ENCODE results near the gene FBN2. TPM values are rescaled to one million over a fixed set of nuclear protein-coding genes. Genes with fewer than 3 reads are reported as not detected.

The FBN2 gene
- total RNA-seq, 1 donor from 2014 or later, result not detected

- H3K4me3 Mint-ChIP-seq, result no peak overlapping the region
- no peak overlapping the region for H3K27ac Mint-ChIP-seq
- no peaks in the 10 kb centered on the region for H3K36me3 Mint-ChIP-seq (ENCODE audit: low read depth)
- intact Hi-C loops (cut with micrococcal nuclease), result no loop called here
- H3K4me1 Mint-ChIP-seq (ENCODE audit: low read depth), result no peaks in the 10 kb centered on the region
- DNase-seq (ENCODE audit: low spot score), result no peak
- no peaks in the 10 kb centered on the region for H3K9me3 Mint-ChIP-seq
- H3K27me3 Mint-ChIP-seq (ENCODE audit: insufficient read depth), result no peaks in the 10 kb centered on the region
Observed at GRCh38 chr5:128276537-128277216, 261.4 kb downstream of the FBN2 start.

GRCh38 chr5:128274441-128274840, 263.6 kb downstream of the FBN2 start:
- Mint-ChIP-seq H3K27me3 (ENCODE audit: insufficient read depth) (no peaks in the 10 kb centered on the region), H3K27ac (no peak overlapping the region), H3K4me1 (ENCODE audit: low read depth) (no peaks in the 10 kb centered on the region), H3K9me3 (no peaks in the 10 kb centered on the region), H3K36me3 (ENCODE audit: low read depth) (no peaks in the 10 kb centered on the region), H3K4me3 (no peak overlapping the region)
- no peak for DNase-seq (ENCODE audit: low spot score)
- intact Hi-C loops (cut with micrococcal nuclease), result no loop called here

- Mint-ChIP-seq H3K36me3 (ENCODE audit: low read depth) (no peaks in the 10 kb centered on the region), H3K4me3 (no peak overlapping the region), H3K4me1 (ENCODE audit: low read depth) (no peaks in the 10 kb centered on the region), H3K27ac (no peak overlapping the region), H3K27me3 (ENCODE audit: insufficient read depth) (no peaks in the 10 kb centered on the region), H3K9me3 (no peaks in the 10 kb centered on the region)
- DNase-seq (ENCODE audit: low spot score), result no peak
- intact Hi-C loops (cut with micrococcal nuclease), result no loop called here
Observed at GRCh38 chr5:128273736-128274135, 264.3 kb downstream of the FBN2 start.

GRCh38 chr5:128271859-128272464, 266.1 kb downstream of the FBN2 start:
- H3K36me3 Mint-ChIP-seq (ENCODE audit: low read depth), result no peaks in the 10 kb centered on the region
- no peak overlapping the region for H3K27ac Mint-ChIP-seq
- H3K4me3 Mint-ChIP-seq, result no peak overlapping the region
- no peaks in the 10 kb centered on the region for H3K9me3 Mint-ChIP-seq
- no peak for DNase-seq (ENCODE audit: low spot score)
- H3K4me1 Mint-ChIP-seq (ENCODE audit: low read depth), result no peaks in the 10 kb centered on the region
- intact Hi-C loops (cut with micrococcal nuclease), result no loop called here
- H3K27me3 Mint-ChIP-seq (ENCODE audit: insufficient read depth), result no peaks in the 10 kb centered on the region

- no peak for DNase-seq (ENCODE audit: low spot score)
- no peaks in the 10 kb centered on the region for H3K4me1 Mint-ChIP-seq (ENCODE audit: low read depth)
- H3K27ac Mint-ChIP-seq, result no peak overlapping the region
- no peaks in the 10 kb centered on the region for H3K9me3 Mint-ChIP-seq
- H3K27me3 Mint-ChIP-seq (ENCODE audit: insufficient read depth), result no peaks in the 10 kb centered on the region
- intact Hi-C loops (cut with micrococcal nuclease), result no loop called here
- H3K4me3 Mint-ChIP-seq, result no peak overlapping the region
- no peaks in the 10 kb centered on the region for H3K36me3 Mint-ChIP-seq (ENCODE audit: low read depth)
Observed at GRCh38 chr5:128271071-128271470, 267.0 kb downstream of the FBN2 start.

- H3K36me3 Mint-ChIP-seq (ENCODE audit: low read depth), result no peaks in the 10 kb centered on the region
- no peak overlapping the region for H3K27ac Mint-ChIP-seq
- intact Hi-C loops (cut with micrococcal nuclease), result no loop called here
- no peaks in the 10 kb centered on the region for H3K9me3 Mint-ChIP-seq
- H3K4me1 Mint-ChIP-seq (ENCODE audit: low read depth), result no peaks in the 10 kb centered on the region
- no peaks in the 10 kb centered on the region for H3K27me3 Mint-ChIP-seq (ENCODE audit: insufficient read depth)
- DNase-seq (ENCODE audit: low spot score), result no peak
- H3K4me3 Mint-ChIP-seq, result no peak overlapping the region
Observed at GRCh38 chr5:128264564-128265360, 273.3 kb downstream of the FBN2 start.

- H3K4me1 Mint-ChIP-seq (ENCODE audit: low read depth), result no peaks in the 10 kb centered on the region
- no peaks in the 10 kb centered on the region for H3K27me3 Mint-ChIP-seq (ENCODE audit: insufficient read depth)
- H3K27ac Mint-ChIP-seq, result no peak overlapping the region
- no peaks in the 10 kb centered on the region for H3K9me3 Mint-ChIP-seq
- no peak overlapping the region for H3K4me3 Mint-ChIP-seq
- intact Hi-C loops (cut with micrococcal nuclease), result no loop called here
- no peak for DNase-seq (ENCODE audit: low spot score)
- H3K36me3 Mint-ChIP-seq (ENCODE audit: low read depth), result no peaks in the 10 kb centered on the region
Observed at GRCh38 chr5:128263357-128263756, 274.7 kb downstream of the FBN2 start.

GRCh38 chr5:128262911-128263310, 275.1 kb downstream of the FBN2 start:
- Mint-ChIP-seq H3K4me1 (ENCODE audit: low read depth) (no peaks in the 10 kb centered on the region), H3K27ac (no peak overlapping the region), H3K36me3 (ENCODE audit: low read depth) (no peaks in the 10 kb centered on the region), H3K4me3 (no peak overlapping the region), H3K27me3 (ENCODE audit: insufficient read depth) (no peaks in the 10 kb centered on the region), H3K9me3 (no peaks in the 10 kb centered on the region)
- intact Hi-C loops (cut with micrococcal nuclease), result no loop called here
- no peak for DNase-seq (ENCODE audit: low spot score)

- H3K9me3 Mint-ChIP-seq, result no peaks in the 10 kb centered on the region
- H3K4me1 Mint-ChIP-seq (ENCODE audit: low read depth), result no peaks in the 10 kb centered on the region
- intact Hi-C loops (cut with micrococcal nuclease), result no loop called here
- H3K4me3 Mint-ChIP-seq, result no peak overlapping the region
- DNase-seq (ENCODE audit: low spot score), result no peak
- no peaks in the 10 kb centered on the region for H3K36me3 Mint-ChIP-seq (ENCODE audit: low read depth)
- no peaks in the 10 kb centered on the region for H3K27me3 Mint-ChIP-seq (ENCODE audit: insufficient read depth)
- H3K27ac Mint-ChIP-seq, result no peak overlapping the region
Observed at GRCh38 chr5:128259607-128260021, 278.4 kb downstream of the FBN2 start.

GRCh38 chr5:128258372-128258771, 279.7 kb downstream of the FBN2 start:
- no peak overlapping the region for H3K27ac Mint-ChIP-seq
- no peaks in the 10 kb centered on the region for H3K4me1 Mint-ChIP-seq (ENCODE audit: low read depth)
- intact Hi-C loops (cut with micrococcal nuclease), result no loop called here
- no peaks in the 10 kb centered on the region for H3K9me3 Mint-ChIP-seq
- DNase-seq (ENCODE audit: low spot score), result no peak
- H3K4me3 Mint-ChIP-seq, result no peak overlapping the region
- no peaks in the 10 kb centered on the region for H3K27me3 Mint-ChIP-seq (ENCODE audit: insufficient read depth)
- no peaks in the 10 kb centered on the region for H3K36me3 Mint-ChIP-seq (ENCODE audit: low read depth)

- intact Hi-C loops (cut with micrococcal nuclease), result no loop called here
- no peak overlapping the region for H3K27ac Mint-ChIP-seq
- no peaks in the 10 kb centered on the region for H3K4me1 Mint-ChIP-seq (ENCODE audit: low read depth)
- no peaks in the 10 kb centered on the region for H3K36me3 Mint-ChIP-seq (ENCODE audit: low read depth)
- H3K9me3 Mint-ChIP-seq, result no peaks in the 10 kb centered on the region
- DNase-seq (ENCODE audit: low spot score), result no peak
- H3K27me3 Mint-ChIP-seq (ENCODE audit: insufficient read depth), result no peaks in the 10 kb centered on the region
- no peak overlapping the region for H3K4me3 Mint-ChIP-seq
Observed at GRCh38 chr5:128257076-128257475, 281.0 kb downstream of the FBN2 start.

GRCh38 chr5:128254789-128255188, 283.3 kb downstream of the FBN2 start:
- no peak for DNase-seq (ENCODE audit: low spot score)
- intact Hi-C loops (cut with micrococcal nuclease), result no loop called here
- H3K4me3 Mint-ChIP-seq, result no peak overlapping the region

GRCh38 chr5:128253880-128254279, 284.2 kb downstream of the FBN2 start:
- Mint-ChIP-seq H3K27me3 (ENCODE audit: insufficient read depth) (no peaks in the 10 kb centered on the region), H3K36me3 (ENCODE audit: low read depth) (no peaks in the 10 kb centered on the region), H3K9me3 (no peaks in the 10 kb centered on the region), H3K27ac (no peak overlapping the region), H3K4me3 (no peak overlapping the region), H3K4me1 (ENCODE audit: low read depth) (no peaks in the 10 kb centered on the region)
- no peak for DNase-seq (ENCODE audit: low spot score)
- intact Hi-C loops (cut with micrococcal nuclease), result no loop called here

More at GRCh38 chr5:128254789-128255188, 283.3 kb downstream of the FBN2 start:
- H3K36me3 Mint-ChIP-seq (ENCODE audit: low read depth), result no peaks in the 10 kb centered on the region
- no peaks in the 10 kb centered on the region for H3K4me1 Mint-ChIP-seq (ENCODE audit: low read depth)
- H3K27ac Mint-ChIP-seq, result no peak overlapping the region
- no peaks in the 10 kb centered on the region for H3K27me3 Mint-ChIP-seq (ENCODE audit: insufficient read depth)
- no peaks in the 10 kb centered on the region for H3K9me3 Mint-ChIP-seq

Data from activated T-helper 1 cell treated with anti-CD3 and anti-CD28 coated beads, Interleukin-12 subunit alpha, Interleukin-12 subunit beta, Interleukin-2, Interleukin-4 antibody, amounts not matched to agents 30 ng/mL and 10 ng/mL and 1 ng/mL, durations not matched to agents 14 hours and 24 hours and 36 hours (primary cell).